Measurements from ENCODE around the gene APEH.

APEH gene

DNA sequence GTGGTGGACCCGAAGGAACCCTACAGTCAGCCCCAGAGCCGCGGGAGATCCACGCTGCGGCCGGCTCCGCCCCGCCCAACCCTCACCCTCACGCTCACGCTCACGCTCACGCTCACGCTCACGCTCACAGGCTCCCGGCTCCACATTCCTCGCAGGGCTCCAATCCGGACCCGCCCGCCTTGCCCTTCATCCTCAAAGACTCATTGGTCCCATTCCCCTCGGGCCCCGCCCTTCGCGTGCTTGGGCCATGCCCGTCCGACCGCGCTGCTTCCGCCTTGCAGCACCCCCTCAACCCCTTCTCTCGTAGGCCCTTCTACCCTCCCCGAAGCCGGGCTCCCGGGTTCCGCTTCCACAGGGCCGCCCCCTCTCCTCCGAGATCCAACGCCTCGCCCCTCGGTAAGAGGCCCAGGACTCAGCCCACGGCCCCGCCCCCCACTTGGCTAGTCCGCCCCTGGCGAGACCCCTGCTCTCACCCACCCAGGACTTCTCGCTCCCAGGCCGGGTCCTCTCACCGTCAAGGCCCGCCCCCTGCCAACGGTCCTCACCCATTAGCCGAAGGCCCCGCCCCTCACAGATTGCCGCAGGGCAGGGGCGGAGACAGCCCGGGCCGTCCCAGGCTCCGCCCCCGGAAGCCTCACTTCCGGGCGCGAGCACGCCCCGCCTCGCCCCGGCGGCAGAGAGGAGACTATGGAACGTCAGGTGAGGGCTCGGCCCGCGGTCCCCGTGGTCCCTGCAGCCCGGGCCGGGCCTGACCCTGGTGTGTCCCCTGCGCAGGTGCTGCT is at the start of gene APEH:
APEH (plus strand) TSS at position 637 of the 782 bp plus-strand sequence; CDS start at position 688, 51 bp downstream.
- no peak for DNase-seq

DNA sequence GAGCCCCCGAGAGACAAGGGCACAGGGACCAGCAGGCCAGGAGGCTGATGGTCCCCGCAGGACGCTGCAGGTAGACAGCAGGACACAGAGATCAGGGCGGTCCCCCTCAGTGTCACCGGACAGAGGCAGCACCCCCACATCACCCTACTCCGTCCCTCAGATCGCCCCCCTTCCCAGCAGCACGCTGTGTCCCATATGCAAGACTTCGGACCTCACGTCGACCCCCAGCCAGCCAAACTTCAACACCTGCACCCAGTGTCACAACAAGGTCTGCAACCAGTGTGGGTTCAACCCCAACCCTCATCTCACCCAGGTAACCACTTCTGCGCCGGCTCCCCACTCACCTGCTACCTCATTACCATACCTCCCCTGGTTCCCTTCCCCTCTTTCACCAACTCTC is 49.1 kb upstream of the APEH start:
- DNase-seq, result no peak

DNA sequence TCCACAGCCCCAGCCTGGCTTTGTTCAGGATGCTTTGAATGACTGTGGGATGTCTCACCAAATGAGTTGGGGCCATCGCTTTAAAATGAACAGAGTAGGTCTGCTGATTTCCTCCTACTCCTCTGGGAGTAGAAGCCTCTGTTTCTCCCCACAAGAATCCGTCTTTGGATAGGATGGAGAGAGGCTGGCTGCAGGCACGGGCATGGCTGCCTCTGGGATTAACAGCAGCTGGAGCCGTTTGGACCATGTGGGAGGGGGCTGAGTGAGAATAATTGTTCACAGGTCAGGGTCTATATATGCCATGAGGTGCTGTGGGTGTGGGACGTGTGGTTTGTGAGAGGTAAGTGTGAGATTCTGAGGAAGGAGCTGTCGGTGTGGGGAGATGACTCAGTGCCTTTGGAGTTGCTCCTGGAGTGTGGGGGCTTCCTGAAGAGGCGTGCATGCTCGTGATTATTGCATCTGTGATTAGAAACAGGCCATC is 48.0 kb upstream of the APEH start:
- no peak for DNase-seq

DNA sequence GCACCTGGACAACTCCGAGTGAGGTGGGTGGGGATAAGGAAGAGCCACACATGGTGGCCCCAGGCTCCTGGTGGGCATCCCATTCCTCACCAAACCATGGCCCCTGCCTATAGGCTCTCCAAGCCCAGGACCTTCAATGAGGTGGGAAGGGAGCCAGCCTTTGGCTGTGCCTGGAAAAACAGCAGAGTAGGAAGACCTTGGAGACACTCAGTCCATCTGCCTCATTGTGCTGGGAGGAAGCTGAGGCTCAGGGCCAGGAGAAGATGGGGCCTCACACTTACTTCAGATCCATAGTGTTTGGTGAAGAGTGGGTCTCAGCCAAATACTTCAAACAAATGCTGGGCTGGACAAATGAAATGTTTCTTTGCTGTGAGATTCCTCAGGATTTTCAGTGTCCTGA is 47.4 kb upstream of the APEH start:
- no peak for DNase-seq

DNA sequence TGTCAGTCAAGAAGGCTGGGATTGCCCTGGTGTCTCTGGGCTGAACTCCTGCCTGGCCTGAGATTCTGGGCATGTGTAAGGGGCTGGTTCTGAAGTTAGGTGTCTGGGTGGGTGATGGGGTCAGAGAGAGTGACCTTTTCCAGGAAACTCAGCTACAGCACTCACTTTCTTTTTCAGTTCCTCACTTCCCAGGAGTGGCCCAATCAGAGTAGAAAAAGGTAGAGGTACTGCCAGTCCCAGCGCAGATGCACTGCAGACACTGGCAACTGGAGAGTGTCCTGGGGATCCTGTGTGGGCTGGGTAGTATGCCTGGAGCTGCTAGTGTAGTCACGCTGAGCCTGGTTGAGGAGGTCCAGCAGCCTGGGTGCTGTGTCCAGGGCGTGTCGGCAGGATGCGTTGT is 46.5 kb upstream of the APEH start:
- no peak for DNase-seq

DNA sequence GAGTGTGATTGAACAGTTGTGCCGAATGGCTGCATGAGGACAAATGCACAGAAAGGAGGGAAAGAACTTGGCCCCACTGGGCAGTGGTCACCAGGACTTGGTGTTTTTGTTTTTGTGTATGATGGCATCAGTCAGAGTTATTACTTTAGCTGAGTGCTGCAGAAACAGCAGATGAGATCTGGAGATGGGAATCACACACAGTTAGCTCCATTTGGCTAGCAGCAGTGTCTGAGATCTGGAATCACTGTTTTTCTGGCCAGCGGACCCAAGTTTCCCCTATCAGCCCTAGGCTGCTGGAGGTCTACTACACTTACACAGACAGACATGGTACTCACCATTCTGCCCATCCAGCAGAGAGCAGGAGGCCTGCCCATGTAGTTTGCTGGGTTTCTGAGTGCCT is 45.9 kb upstream of the APEH start:
- no peak for DNase-seq

DNA sequence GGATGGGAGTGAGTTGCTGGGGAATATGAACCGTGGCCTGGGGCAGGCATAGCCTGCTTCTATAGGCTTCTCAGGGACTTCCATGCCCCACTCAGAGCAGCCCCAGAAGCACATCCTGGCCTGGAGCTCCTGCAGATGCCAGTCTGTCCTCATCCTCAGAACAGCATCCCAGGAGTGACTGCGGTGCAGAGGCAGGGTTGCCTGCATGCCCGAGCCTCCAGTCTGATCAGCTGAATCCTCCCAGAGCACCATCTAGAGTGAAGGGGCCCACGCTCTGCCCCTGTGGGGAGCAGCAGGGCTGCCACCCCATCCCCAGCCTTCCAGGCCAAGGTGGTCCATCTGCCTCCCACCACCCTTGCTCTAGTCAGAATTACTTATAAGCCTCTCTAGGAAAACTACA is 44.7 kb upstream of the APEH start:
- no peak for DNase-seq

DNA sequence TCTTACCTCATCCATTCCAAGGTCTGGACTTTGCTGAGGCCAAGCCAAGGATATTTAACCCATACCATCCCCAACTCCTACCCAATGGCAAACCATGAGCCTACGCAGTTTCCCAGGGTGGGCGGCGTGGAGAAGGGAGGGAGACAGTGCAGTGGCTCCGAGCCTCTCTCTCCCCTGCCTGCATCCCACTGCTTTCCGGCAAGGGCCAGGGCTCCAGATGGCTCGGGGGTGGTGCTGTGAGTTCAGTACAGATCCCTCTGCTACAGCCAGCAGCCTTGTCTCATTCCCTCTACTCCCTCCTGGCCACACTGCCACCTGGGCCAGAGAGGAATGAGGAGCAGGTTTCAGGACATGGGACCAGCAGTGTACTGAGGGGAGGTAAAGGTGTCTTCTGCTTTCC is 44.3 kb upstream of the APEH start:
- no peak for DNase-seq

DNA sequence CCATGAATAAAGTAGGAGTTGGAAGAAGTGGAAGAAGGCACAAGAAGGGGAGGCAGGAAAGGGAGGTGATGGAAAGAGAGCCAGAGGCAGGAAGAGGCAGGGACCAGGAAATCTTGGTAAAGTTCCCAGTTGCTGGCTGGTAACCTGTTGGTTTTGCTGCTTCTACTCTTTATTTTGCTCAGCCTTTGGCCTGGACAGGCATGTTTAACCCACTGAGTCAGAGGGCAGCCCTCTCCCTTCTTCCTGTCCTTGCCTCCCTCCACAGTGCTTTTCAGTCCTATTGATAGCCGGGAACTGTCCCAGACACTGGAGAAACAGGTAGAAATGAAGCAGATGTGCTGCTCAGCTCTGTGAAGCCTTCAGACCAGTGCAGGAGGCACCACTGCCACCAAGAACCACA is 43.4 kb upstream of the APEH start:
- DNase-seq, result no peak

DNA sequence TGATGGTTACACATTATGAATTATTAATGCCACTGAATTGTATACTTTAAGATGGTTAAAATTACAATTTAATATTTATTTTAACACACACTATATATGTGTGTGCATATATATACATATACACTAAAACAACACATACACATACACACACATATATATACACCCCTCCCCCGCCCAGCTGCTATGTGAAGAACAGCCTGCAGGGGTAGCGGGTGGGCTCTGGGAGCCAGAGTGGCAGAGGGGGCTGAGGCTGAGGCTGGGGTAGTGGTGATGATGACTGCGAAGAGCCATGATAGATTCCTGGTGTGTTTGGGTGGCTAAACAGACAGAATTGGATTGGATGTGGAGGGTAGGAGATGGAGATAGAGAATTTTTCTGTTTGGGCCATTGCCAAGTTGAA is 39.4 kb upstream of the APEH start:
- DNase-seq, result no peak

DNA sequence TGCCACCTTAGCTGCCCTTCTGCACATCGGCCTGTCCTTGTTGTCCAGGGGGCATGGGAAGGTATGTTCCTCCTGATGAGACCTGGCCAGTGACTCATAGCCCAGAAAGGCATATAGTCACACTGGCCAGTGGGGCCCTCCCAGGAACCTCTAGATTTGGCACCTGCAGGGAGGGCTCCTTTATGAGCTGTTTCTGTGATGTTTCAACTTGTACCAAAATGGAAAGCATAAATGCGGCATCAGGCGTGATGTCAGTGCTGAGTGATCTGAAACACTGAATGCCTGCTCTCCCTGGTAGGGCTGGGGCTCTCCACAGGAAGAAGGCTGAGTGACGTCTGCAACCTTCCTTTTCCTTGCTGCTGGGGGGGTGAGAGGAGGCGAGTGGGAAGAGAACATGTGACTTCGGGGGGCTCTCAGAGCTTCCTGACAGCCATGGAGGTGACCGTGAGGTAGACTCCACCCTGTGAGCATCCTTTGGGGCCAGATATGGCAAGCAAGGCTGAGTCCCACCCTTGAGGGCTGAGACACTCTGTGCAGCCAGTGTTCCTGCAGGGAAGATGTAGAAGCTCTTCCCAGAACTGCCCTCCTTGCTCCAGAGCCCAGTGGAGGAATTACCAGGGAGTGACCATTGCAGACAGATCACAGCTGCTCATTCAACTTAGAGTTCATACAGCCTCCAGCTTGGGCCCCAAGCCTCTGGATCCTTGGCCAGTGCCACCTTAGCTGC is 37.1 kb upstream of the APEH start:
- no peak for DNase-seq

DNA sequence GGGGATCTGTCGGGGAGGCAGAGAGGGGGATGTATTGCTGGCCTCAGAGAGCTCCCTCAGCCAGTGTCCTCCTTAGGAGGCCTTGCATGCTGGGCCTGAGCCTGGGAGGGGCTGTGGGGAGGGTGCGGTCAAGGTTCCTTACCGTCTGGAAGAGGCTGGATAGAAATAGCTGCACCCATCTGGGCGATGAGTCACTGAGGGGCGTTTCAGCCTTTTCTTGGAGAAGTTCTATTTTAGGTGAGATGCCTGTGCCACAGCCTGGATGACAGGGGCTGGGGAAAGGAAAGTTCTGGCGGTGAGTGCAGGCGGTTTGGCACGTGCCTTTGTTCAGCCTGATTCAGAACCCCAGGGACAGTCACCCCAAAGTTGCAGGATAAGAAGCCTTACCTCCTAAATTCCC is 35.7 kb upstream of the APEH start:
- no peak for DNase-seq

DNA sequence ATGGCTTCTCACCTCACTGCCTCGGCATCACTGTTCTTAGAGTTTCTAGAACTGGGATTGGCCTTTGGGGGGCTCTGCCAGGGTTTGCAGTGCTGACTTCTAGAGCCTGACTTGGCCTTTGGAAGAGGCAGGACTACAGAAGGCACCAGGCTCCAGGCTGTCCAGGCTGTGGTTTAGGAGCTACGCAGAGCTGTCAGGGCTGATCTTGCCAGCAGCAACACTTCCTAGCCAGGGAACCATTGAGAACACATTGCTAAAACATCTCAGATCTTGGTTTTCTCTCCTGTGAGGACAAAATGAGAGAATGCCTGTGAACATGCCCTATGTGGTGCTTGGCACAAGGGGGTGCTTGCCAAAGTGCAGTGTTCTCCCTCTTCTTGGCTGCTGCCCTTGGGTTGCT is 34.6 kb upstream of the APEH start:
- DNase-seq, result no peak

DNA sequence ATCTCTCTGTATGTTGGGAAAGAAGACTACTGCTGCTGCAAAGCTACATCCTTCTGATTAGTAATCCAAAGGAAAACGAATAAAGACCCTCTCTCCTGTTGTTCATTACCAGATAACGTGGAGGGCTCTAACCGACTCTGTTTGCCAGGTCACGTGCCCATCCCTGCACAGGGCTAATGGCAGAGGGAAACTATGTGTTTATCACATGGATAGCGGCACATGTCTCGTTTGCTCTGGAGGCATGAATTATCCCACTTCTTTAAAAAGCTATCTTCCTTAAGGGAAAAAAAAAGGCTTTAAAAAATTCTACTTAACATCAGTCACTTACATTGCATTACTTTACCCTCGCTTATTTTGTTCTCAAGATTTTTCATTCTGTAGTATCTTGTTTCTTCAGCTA is 32.9 kb upstream of the APEH start:
- DNase-seq, result no peak

DNA sequence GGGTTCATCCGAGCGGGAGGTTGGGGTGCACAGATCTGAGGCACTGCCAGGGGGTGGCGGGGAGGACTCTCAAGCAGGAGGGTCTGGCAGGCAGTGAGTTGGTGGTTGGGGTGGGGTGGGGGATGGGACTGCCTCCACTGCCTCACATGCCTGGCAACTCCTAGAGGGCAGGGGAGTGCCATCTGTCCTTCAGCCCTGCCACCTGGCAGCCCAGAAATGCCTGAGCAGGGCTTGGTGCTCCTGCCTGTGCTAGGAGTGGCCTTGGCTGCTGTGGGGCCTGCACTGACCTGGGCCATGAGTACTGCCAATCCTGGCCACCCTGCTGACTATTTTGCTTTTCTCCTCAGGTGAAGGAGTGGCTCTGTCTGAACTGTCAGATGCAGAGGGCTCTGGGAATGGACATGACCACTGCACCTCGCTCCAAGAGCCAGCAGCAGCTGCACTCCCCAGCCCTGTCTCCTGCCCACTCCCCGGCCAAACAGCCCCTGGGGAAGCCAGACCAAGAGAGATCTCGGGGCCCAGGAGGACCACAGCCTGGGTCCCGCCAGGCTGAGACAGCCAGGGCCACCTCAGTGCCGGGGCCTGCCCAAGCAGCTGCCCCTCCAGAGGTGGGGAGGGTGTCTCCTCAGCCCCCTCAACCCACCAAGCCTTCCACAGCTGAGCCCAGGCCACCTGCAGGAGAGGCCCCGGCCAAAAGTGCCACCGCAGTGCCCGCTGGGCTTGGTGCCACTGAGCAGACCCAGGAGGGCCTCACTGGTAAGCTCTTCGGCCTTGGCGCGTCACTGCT is 32.0 kb upstream of the APEH start:
- DNase-seq, result no peak

DNA sequence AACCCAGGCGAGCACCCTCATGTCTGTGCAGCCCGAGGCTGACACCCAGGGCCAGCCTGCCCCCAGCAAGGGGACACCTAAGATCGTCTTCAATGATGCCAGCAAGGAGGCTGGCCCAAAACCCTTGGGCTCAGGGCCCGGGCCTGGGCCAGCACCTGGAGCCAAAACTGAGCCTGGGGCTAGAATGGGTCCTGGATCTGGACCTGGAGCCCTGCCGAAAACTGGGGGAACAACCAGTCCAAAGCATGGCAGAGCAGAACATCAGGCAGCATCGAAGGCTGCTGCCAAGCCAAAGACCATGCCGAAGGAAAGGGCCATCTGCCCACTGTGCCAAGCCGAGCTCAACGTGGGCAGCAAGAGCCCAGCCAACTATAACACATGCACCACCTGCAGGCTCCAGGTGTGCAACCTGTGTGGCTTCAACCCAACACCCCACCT is 31.4 kb upstream of the APEH start:
- DNase-seq, result no peak

DNA sequence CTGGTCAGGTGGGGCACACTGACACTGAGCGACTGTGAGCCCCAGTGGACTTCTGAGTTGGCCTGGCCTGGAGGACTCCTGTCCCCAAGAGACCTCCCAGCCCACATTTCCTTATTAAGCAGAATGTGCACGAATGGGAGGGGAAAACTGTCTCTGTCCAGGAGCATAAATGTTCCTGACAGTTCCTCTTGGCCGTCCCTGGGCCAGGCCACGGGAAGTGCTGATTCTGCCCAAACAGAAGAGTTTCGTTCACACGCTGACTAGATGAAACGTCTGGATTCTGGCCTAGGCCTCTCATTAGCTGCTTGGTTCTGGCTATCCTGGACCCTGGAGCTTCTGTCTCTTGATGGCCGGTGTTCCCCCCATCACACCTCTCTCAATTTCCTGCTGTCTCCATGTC is 29.5 kb upstream of the APEH start:
- DNase-seq, result no peak

DNA sequence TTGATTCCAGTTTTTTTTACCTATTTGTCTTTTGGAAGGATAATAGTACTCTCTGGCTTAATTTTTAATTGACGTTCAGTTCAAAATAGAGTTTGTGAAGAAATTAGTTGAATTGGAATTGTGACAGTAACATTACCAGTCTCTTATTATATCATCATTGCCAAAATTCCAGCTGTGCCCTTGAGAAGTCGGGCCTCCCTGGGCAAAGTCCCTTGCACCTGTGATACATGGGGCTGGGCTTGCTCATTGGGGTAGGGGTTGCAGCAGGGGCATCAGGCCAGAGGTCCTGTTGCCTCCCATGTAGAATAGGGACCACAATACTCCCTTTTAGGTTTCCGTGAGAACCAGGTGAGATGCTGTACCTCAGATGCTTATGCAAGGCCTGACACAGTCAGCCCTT is 27.9 kb upstream of the APEH start:
- no peak for DNase-seq

DNA sequence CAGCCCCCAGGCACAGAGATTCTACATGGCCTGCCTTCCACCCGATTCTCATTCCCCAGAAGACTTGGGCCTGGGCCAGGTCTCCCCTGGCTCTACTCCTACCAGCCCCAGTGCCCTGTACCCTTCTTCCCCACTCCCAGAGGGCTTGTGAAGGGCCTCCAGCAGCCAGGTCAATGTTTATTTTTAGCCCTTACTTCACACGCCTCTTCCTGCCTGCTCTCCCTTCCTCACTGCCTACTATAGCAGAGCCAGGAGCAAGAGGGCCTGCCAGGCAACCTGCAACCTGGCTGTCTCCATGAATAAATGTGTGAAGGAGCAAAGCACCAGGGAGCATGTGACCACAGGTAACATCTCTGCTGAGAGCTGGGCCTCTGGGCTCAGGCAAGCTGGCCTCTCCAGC is 26.4 kb upstream of the APEH start:
- no peak for DNase-seq

DNA sequence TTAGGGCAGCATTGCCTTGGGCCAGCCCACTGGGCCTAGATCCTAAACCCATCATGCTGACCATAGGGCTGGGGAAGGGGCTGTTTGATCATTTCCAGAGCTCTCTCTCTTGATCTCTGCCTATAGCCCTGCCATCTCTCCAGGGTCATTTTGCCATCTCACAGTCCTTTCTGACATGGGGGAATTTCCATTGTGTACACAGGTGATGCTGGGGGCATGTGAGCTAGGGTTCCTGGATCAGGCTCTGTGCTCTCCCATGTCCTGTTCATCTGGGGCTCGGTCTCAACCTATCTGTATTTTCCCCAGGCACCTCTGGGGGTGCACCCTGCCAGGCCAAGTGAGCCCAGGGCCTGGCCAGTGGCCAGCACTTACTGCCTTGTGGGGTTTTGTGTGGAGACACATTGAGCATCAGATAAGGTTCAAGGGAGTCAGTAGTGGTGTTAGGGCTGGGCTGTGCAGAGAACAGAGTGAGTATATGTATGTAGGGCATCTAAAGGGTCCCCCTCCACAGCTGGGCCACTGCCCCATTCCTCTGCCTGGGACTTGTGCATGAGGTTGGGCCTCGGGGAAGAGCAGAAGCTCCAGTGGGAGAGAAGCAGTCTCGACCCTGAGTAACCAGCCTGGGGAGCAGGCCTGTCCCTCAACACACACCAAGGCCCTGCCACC is 25.7 kb upstream of the APEH start:
- DNase-seq, result no peak

DNA sequence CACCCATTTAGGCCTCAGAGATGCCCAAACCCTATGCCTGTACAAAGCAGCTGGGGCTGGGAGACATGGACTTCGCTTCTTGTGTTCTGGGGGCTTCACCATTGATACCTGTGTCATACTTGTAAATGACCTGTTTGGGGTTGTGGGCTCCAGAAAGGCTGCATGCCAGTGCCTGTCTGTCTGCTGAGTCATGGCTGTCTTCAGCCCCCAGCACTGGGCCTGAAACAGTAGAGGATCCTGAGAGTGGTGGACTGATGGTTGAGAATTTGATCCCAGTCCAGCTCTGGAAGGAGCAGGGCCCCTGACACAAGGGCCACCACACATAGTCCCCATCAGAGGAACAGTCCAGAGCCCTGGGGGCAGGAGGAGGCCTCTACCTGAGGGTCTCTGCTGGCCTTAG is 24.6 kb upstream of the APEH start:
- DNase-seq, result no peak

DNA sequence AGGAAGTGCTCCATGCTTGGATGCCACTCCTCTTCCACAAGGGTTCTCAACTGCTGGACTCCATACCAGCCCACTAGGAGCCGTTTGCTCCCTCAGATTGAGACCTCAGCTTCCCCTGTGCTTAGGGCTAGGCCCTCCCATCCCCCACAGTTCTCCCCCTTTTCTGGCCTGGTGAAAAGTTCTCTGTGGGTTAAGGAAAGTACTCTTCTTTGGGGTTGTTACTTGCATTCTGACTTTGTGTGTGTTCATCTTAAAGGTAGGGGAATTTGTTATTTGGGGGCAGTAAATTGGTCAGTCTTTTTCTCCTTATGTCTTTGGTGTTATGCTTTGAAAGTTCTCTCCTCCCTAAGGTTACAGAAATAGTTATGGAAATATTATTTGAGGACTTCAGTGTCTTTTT is 24.0 kb upstream of the APEH start:
- no peak for DNase-seq

DNA sequence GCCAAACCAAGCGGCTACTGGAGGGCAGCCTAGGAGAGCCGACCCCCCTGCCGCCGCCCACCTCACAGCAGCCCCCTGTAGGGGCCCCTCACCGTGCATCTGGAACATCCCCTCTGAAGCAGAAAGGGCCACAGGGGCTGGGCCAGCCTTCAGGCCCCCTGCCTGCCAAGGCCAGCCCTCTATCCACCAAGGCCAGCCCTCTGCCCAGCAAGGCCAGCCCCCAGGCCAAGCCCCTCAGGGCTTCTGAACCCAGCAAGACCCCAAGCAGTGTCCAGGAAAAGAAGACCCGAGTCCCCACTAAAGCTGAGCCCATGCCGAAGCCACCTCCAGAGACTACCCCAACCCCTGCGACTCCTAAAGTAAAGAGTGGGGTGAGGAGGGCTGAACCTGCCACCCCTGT is 23.5 kb upstream of the APEH start:
- no peak for DNase-seq
